HG03159 (cell line): ENCODE data around the gene NUP62.
"Not testable (repeated sequence)": the region's sequence is repeated elsewhere in the genome, so short reads cannot be mapped to it uniquely, and the experiment has no call there.

Experiments
- ATAC-seq: cut with Tn5 transposase; IDR thresholded peaks from one replicate; pipeline ENCODE4 v1.9.1; 2021; ENCODE audit warnings: mild to moderate bottlenecking, moderate library complexity; ENCODE audit not compliant: unreplicated experiment

Gene NUP62

GRCh38 chr19:49951806-49952478, 22.6 kb upstream of the NUP62 start:
- ATAC-seq = no peak

GRCh38 chr19:49950956-49951526, 21.7 kb upstream of the NUP62 start:
- no peak for ATAC-seq

GRCh38 chr19:49950590-49950948, 21.3 kb upstream of the NUP62 start:
- no peak for ATAC-seq

- no peak for ATAC-seq
Measured at GRCh38 chr19:49949742-49950589, 20.7 kb upstream of the NUP62 start.

GRCh38 chr19:49946415-49946814, 17.1 kb upstream of the NUP62 start:
- ATAC-seq = no peak

GRCh38 chr19:49944567-49944966, 15.3 kb upstream of the NUP62 start:
- not testable (repeated sequence) for ATAC-seq

GRCh38 chr19:49940482-49940791, 11.1 kb upstream of the NUP62 start:
- ATAC-seq = no peak

GRCh38 chr19:49939721-49940481, 10.6 kb upstream of the NUP62 start:
- ATAC-seq = no peak

- ATAC-seq = no peak
Measured at GRCh38 chr19:49938662-49939061, 9.4 kb upstream of the NUP62 start.

GRCh38 chr19:49937750-49938381, 8.6 kb upstream of the NUP62 start:
- ATAC-seq = no peak

- no peak for ATAC-seq
Measured at GRCh38 chr19:49936549-49936948, 7.2 kb upstream of the NUP62 start.

- ATAC-seq = no peak
Measured at GRCh38 chr19:49933643-49934042, 4.3 kb upstream of the NUP62 start.

- ATAC-seq = no peak
Measured at GRCh38 chr19:49932731-49933131, 3.4 kb upstream of the NUP62 start.

- no peak for ATAC-seq
Measured at GRCh38 chr19:49932041-49932451, 2.7 kb upstream of the NUP62 start.

- no peak for ATAC-seq
Measured at GRCh38 chr19:49931293-49932040, 2.2 kb upstream of the NUP62 start.

- ATAC-seq = no peak
Measured at GRCh38 chr19:49930483-49931011, 1.2 kb upstream of the NUP62 start.

GRCh38 chr19:49929611-49930482, 543 bp upstream of the NUP62 start:
- peak; percentile 80 for ATAC-seq

GRCh38 chr19:49927526-49928264, 1.6 kb downstream of the NUP62 start:
- ATAC-seq = no peak
